ENCODE results near the gene EAPP. TPM values are rescaled to one million over a fixed set of nuclear protein-coding genes. Genes with fewer than 3 reads are reported as not detected.

The EAPP gene
- total RNA-seq, 1 experiment from 2014 or later: 35.0 TPM

- Mint-ChIP-seq H3K9me3 (peaks cover 0 to 2% of the 10 kb centered on the region in 2 experiments; a peak in 2 of 5 replicates), H3K36me3 (ENCODE audit: insufficient read depth in 1 of 3, low read depth in 3 of 3) (peaks cover 0 to 5% (median 0%) of the 10 kb centered on the region in 3 experiments; a peak in 1 of 7 replicates), H3K4me1 (peaks cover 20% of the 10 kb centered on the region in 2 experiments), H3K27me3 (ENCODE audit: low read depth) (peaks cover 1% of the 10 kb centered on the region; the same call in 1 of the 2 replicates), H3K27ac (no peak overlapping the region), H3K4me3 (no peak overlapping the region)
- no peak overlapping the region for H2AFZ ChIP-seq (ENCODE audit: low read length)
- H3K23me2 ChIP-seq (ENCODE audit: insufficient read length, low read depth, low read length, poor library complexity, severe bottlenecking): no peaks in the 10 kb centered on the region
- no peak overlapping the region for H4K91ac ChIP-seq (ENCODE audit: insufficient read length, low read depth, low read length)
- H2BK15ac ChIP-seq (ENCODE audit: low read depth, low read length): no peak overlapping the region
- H2BK5ac ChIP-seq (ENCODE audit: insufficient read length, low read length): no peak overlapping the region
- H3K23ac ChIP-seq (ENCODE audit: insufficient read length, low read depth, low read length): no peak overlapping the region
- no peak overlapping the region for H3K4me2 ChIP-seq (ENCODE audit: insufficient read depth, insufficient read length, low read length)
- H2BK12ac ChIP-seq (ENCODE audit: insufficient read length, low read depth, low read length): no peak overlapping the region
- peaks cover 2% of the 10 kb centered on the region; the same call in 1 of the 2 replicates for H3K4me1 ChIP-seq (ENCODE audit: insufficient read depth, low read length)
- no peak overlapping the region for H4K8ac ChIP-seq (replicated peaks; ENCODE audit: insufficient read length, low read depth, low read length)
- no peak overlapping the region for H3K4ac ChIP-seq (ENCODE audit: low read depth, low read length)
- no peak overlapping the region for H2AK5ac ChIP-seq (ENCODE audit: insufficient read length, low read length)
- H3K79me1 ChIP-seq (ENCODE audit: insufficient read depth, low read depth, low read length, poor library complexity, severe bottlenecking): no peaks in the 10 kb centered on the region
- H4K20me1 ChIP-seq (ENCODE audit: control insufficient read depth, insufficient read depth, insufficient read length): no peaks in the 10 kb centered on the region
- H4K5ac ChIP-seq (ENCODE audit: insufficient read length, low read depth, low read length): no peak overlapping the region
- H3K27ac ChIP-seq (ENCODE audit: insufficient read length, low read depth, low read length): no peak overlapping the region
- no peak overlapping the region for H3T11ph ChIP-seq (ENCODE audit: low read length)
- no peak overlapping the region for H3K56ac ChIP-seq (ENCODE audit: insufficient read length, low read depth, low read length)
- H2BK20ac ChIP-seq (ENCODE audit: low read depth, low read length, poor library complexity, severe bottlenecking): no peak overlapping the region
- no peaks in the 10 kb centered on the region for H3K27me3 ChIP-seq (ENCODE audit: insufficient read depth, low read length)
- H3K9ac ChIP-seq (ENCODE audit: extremely low read depth, insufficient read length, low read length): no peak overlapping the region
- no peaks in the 10 kb centered on the region for H3K9me3 ChIP-seq (ENCODE audit: control insufficient read depth, low read depth, low read length)
- H3K14ac ChIP-seq (ENCODE audit: insufficient read depth, low read length): no peak overlapping the region; the same call in 1 of the 2 replicates
- TF ChIP-seq CTCF (conservative IDR thresholded peaks at IDR 0.05): no peak
- no peak for DNase-seq
- no CpG with 5 or more reads among the region's 6 CpGs for WGBS (ENCODE audit: extremely low coverage, insufficient read length, low lambda C conversion rate)
- H2BK120ac ChIP-seq (ENCODE audit: low read depth, low read length, poor library complexity, severe bottlenecking): no peak overlapping the region
- H3K79me2 ChIP-seq (ENCODE audit: insufficient read depth, low read length): no peaks in the 10 kb centered on the region
- no peak overlapping the region for H3K18ac ChIP-seq (ENCODE audit: insufficient read length, low read depth, low read length)
Measured at GRCh38 chr14:34472706-34473279, 66.7 kb downstream of the EAPP start.

Data from H9 (cell line).